Stimulated activated CD8-positive, alpha-beta memory T cell treated with anti-CD3 and anti-CD28 coated beads, Interleukin-4, amount 100 ng/mL, for 1 hour (primary cell): ENCODE measurements around the gene C1orf94.

Source experiments
- DNase-seq, 2 donors: peaks; one replicate each; pipeline ENCODE4 v3.0.0-alpha.2; 2020; ENCODE audit warnings: low read depth in 2 of 2, low spot score in 1 of 2

C1orf94 gene

DNA sequence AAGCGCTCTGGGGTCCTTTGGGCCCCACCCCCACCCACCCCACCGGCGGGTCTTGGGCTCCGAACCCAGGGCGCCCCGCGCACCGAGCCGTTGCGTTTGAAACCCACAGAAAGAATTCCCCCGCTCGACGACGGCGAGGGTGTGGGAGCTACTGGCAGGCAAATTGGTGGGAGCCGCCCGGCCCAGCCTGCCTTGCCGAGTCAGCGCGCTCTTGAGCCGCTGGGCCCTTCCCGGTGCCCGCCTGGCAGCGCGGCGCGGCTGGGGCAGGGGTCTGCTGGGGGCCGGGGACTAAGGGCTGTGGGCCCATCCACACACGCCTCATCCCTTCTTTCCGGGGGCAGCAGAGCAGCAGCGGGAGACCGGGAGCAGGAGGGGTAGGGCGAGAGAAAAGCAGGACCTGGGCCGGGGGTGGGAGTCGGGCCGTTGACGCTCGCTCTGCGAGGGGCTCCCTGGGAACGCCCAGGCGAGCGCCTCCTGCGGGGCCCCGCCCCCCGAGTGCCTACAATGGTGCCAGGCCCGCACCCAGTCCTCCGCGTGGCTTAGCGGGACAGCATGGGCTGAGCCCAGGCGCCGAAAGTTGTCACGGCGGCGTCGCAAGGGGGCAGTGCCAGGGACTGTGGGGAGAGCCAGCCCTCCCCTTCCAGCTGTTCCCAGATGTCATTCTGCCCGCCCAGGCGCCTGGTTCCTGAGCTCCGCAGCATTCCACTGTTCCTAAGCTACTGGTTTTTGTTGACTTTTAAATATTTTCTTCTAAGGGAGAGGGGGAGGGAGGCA, at the start of gene C1orf94:
Gene C1orf94 (plus strand): TSS at position 78 of the 774 bp plus-strand sequence. CDS start 883 bp downstream, outside the sequence.
- DNase-seq = no peak

- no peak for DNase-seq
Observed at GRCh38 chr1:34127006-34128000, 49.4 kb upstream of the C1orf94 start.

DNA sequence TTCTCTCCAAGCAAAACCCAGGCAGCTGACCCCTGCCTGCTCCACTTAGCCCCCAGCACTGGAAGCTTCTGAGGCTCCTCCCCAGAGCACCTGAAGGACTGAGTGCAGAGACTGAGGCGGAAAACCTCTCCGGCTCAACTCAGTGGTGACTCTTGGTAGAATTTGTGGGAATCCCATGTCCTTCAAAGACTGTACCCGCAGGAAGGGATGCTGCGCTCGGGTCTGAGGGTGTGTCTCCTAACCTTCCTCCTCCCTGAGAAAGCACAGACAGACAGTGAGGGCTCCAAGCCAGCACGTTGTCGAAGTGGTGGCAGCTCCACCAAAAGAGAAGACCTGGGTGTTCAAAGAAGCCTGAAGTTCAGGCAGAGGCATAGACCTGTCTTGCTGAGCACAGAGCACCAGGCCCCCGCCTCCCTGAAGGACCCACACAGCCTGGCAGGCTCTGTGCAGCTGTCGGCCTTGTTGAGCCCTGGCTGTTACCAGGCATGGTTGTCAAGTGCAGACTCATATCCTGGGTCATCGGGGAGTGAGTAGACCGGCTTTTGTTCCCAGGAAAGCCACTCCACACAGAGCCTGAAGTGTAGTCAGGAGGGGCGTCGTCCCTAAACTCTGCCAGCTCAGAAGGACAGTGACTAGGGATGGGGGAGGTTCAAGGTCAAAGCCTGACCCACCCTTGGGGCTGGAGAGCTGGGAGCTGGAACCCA, 48.4 kb upstream of the C1orf94 start:
- no peak for DNase-seq

DNA sequence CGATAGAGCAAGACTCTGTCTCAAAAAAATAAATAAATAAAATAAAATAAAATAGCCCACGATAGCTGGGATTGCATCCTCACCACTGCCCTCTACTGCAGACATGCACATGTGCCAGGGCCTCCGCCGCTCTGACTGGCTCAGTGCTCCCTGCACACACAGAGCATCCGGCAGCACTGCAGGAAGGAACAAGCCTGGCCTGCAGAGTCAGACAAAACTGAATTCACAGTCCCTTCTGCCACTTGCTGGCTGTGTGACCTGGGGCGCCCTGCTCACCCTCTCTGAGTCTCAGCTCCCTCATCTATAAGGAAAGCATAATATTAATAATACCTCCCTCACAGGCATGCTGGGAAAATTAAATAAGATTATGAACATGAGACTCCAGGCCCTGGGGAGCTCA, 47.1 kb upstream of the C1orf94 start:
- DNase-seq = no peak

DNA sequence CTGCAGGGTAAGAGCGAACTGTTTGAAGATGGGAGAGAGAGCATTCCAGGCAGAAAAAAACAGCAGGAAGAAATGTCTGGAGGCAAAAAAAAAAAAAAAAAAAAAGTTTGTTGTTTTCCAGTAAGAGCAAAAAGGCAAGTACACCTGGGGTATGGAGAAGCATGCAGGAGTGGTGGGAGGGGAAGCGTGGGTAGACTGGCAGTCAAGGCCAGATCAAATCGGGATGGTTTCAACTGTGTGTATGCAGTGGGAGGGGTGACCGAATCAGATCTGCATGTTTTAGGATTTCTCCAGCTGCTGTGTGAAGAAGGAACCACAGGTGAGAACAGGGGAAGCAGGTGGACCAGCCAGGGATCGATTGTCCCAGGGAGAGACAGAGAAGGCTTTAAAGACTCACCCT, 46.4 kb upstream of the C1orf94 start:
- DNase-seq = no peak

DNA sequence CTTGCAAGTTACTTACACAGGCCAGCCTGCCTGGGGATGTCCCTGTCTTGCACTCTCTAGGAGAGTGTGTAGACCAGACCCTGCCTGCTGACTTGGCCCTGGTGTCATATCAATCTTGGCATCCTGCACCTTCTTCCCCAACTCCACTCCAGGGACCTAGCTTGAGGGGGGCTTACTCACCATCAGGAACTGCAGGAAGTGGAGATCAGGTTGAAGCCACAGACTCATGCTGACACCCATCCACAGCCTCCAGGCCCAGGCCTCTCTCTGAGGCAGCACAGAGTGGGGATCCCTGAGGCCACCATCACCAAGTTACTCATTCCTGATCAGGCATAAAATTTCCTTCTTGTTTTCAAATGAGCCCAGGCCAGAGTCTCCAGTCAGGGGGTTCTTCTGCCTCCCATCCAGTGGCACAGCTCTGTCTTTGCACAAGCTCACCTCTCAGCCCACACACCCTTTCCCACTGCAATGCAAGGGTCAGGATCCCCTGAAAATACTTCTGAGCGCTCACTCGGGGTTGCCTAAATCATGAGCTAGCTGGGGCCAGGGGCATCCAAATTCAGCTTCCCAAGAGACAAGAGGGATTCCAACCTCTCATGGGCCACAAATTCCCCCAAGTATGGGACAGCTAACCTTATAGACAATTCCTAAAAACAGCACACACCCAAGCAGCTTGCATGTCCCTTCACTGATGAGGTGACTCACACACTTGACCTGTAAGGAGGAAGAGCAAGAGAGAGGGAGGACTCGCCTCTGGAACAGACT, 45.1 kb upstream of the C1orf94 start:
- no peak for DNase-seq

DNA sequence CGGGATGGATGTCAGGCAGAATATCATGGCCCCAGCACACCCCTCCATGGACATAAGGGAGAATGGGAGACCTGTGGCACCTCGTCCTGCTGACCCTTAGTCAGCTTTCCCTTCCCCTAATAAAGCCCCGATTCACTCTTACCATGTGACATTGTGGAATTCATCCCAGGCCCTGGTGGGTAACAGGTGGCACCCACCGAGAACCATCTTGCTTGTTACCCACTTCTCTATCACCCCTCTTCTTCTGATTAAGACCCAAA, 44.6 kb upstream of the C1orf94 start:
- DNase-seq = no peak

- DNase-seq = no peak
Observed at GRCh38 chr1:34137411-34137810, 39.3 kb upstream of the C1orf94 start.

- no peak for DNase-seq
Observed at GRCh38 chr1:34140011-34140676, 36.6 kb upstream of the C1orf94 start.

DNA sequence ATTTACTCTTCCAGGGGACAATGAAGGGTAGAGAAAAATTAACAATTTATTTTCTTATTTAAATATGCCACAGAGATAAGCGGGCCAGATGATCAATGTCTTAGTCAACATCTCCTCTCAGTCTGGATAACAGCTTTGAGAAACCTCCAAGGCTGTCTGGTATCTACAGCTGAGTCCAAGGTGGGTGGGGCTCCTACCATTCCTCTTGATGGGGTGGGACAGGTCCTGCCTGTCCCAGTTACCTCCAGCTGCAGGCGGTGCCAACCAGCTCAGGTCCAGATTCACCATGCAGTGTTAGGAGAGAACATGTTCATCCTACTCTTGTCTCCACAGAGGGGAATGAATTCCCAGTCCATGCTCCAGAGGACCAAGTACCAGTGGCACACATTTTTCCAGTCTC, 32.7 kb upstream of the C1orf94 start:
- DNase-seq = no peak

- DNase-seq = no peak
Observed at GRCh38 chr1:34144766-34145165, 31.9 kb upstream of the C1orf94 start.

GRCh38 chr1:34147301-34147700, 29.4 kb upstream of the C1orf94 start:
- no peak for DNase-seq

DNA sequence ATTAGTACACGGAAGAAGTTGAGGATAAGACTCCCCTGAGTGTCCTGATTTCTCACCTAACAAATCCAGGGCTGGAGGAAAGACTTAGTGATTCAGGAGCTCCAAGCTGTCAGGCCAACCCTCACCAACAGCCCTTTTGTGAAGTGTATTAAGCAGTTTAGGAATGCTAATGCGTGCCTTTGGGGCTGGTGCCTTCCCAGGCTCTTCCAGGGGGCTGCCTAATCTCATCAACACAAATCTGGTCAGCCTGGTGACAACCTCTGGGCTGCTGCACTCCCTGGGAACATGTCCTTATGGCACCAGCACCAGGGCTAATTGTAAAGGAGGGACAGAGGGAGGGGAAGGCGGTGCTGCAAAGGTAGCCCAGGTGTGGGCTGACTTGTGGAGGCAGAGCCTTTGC, 27.2 kb upstream of the C1orf94 start:
- no peak for DNase-seq

DNA sequence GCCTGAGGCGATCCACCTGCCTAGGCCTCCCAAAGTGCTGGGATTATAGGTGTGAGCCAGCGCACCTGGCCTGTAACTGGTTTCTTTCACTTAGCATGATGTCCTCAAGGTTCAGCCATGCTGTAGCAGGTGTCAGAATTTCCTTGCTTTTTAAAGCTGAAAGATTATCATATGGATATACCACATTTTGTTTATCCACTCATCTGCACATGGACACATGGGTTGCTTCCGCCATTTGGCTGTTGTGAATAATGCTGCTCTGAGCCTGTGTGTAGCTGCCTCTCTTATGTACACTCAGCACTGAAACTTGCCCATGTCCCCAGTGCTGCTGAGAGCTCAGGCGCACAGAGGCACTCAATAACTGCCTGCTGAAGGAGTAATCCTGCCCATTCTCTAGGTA, 23.5 kb upstream of the C1orf94 start:
- no peak for DNase-seq

DNA sequence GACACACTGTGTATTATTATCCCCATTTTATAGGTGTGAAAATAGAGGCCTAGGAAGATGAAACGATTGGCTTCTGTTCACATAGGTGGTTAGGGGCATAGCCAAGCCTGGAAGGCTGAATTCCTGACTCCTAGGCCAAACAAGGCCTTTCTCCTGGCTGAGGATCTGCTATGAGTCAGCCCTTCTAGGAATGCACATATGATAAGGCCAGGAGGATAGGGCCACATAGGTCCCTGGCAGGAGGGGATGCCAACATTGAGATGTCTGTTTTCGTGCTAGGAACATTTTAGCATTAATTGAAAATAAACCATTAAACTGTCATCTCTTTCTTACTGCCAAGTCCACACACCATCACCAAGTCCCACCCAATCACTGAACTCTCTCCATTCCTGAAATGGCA, 20.8 kb upstream of the C1orf94 start:
- no peak for DNase-seq

GRCh38 chr1:34156739-34157138, 20.0 kb upstream of the C1orf94 start:
- DNase-seq = no peak

DNA sequence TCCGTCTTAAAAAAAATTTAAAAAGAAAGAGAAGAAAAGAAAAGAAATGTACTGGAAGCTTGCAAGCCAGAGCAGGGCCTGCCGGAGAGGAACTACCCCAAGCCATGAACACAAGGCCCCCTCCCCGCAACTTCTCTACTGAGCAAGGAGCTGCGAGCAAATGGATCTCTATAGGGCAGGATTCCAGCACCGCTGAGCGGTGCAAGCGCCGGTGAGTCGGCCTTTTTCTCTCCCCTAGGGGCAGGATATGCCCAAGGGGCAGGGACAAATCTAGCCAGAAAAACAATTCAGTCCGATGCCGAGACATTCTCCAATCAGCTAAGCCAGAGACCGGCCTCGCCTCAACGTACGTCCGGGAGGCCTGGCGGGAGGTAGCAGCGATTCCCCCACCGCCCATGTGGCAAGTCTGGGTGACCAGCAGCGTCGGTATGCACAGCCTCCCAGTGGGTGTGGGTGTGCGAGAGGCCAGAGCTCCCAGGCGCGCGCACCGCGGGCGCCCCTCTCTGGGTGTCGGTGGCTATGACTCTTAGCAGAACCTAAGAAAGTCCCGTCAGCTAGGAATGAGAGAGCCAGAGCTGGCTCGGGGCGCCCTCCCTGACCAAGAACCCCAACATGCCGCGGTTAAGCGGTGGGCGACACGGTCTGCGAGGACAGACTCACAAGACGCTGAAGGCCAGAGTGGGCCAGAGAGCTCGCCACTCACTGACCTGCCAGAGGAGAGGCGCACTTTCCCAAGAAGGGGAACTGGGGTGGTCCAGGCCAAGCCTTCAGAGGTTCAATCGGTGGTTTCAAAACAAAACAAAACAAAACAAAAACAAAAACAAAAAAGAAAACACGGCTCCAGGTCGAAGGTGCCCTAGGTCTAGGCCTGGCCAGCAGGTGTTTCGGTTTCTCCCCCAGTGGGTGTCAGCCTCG, 13.6 kb upstream of the C1orf94 start:
- DNase-seq = no peak

- no peak for DNase-seq
Observed at GRCh38 chr1:34163792-34164731, 12.6 kb upstream of the C1orf94 start.
